D721Med (cell line): Measurements from ENCODE around the gene ADCY6.

ENCODE experiments used
- DNase-seq: peaks from one replicate; pipeline ENCODE4 v3.0.0; 2011; ENCODE audit warnings: low spot score; ENCODE audit not compliant: insufficient read length
- FAIRE-seq: peaks from 2 replicates; lab custom pipeline; 2011; peaks lifted over from hg19 to GRCh38; lab: Jason Lieb, UNC
- CTCF ChIP-seq: IDR thresholded peaks from 2 replicates; pipeline ENCODE4 v1.5.1; 2012; ENCODE audit warnings: mild to moderate bottlenecking, control low read depth; ENCODE audit not compliant: insufficient read depth; ENCODE audit errors: missing control alignments

ADCY6 gene

GRCh38 chr12:48822139-48822538 is 33.2 kb upstream of the ADCY6 start:
- TF ChIP-seq CTCF = no peak
- DNase-seq = no peak
- no peak for FAIRE-seq

- no peak for TF ChIP-seq CTCF
- no peak for FAIRE-seq
- no peak for DNase-seq
These were observed 31.3 kb upstream of the ADCY6 start for GRCh38 chr12:48819986-48820725.

DNA sequence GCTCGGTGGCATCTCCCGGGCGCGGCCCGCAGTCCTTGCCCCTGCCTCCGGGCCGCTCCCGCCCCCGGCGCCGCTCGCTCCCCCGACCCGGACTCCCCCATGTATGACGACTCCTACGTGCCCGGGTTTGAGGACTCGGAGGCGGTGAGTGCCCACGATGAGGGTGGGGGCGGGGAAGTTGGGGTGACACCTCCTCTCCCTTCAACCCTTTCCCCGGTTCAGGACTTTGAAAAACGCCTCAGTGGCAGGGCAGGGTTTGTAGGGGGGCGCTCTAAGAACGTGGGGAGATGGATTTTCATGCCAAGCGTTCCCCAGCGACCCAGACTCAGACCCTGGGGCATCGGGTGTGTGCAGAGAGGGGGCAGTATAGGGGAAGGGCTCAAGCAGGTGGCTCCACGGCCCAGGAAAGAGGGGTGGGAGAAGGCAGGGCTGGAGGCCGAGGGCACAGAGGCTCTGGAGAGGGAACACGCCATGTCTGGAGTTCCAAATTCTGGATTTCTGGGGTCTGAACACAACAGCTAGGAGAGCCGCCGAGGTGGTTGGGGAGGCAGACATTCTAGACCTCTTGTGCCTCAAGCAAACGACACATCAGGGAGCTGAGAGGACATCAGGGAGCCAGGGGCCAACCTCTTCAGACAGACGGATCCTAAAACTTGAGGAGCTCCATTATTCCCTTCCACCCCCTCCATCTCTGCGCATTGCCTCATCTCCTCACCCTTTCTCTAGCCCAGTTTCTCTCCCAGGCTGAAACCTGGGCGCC is 30.1 kb upstream of the ADCY6 start:
- DNase-seq (no peak), FAIRE-seq (no peak)
- TF ChIP-seq CTCF = peak; percentile 62

GRCh38 chr12:48817873-48818830 is 29.3 kb upstream of the ADCY6 start, which contains the start of gene CACNB3:
Gene CACNB3 (plus strand): TSS chr12:48818496. CDS start chr12:48818930, 434 bp downstream.
- DNase-seq (peak; percentile 80), FAIRE-seq (no peak)
- TF ChIP-seq CTCF = no peak

- TF ChIP-seq CTCF = no peak
- DNase-seq = no peak
- FAIRE-seq = no peak
These were observed 27.4 kb upstream of the ADCY6 start for GRCh38 chr12:48816143-48816854.
